K562 treated with DMSO at 1 percent for 48 hours (cell line): ENCODE results near the gene RPL15. TPM values are rescaled to one million over a fixed set of nuclear protein-coding genes. Genes with fewer than 3 reads are reported as not detected.

ENCODE experiments used
- total RNA-seq: library from RNA; unstranded; fragments of 300-600 nt; gene quantifications from 2 replicates; pipeline ENCODE4 v1.2.3, GENCODE V29; 2022; ENCODE audit warnings: low replicate concordance; ENCODE audit errors: extremely low read depth

The RPL15 gene
- total RNA-seq = 4,020 and 11,298 TPM in 2 replicates

GRCh38 chr3:23916886-23917678 lies at the start of gene RPL15, which contains the start of gene NKIRAS1:
Gene RPL15 (plus strand): TSS chr3:23917132. CDS start chr3:23917860, 728 bp downstream.
Gene NKIRAS1 (minus strand): TSS chr3:23916990. CDS start chr3:23910904, 6,086 bp downstream.

GRCh38 chr3:23944861-23945662 lies 28.1 kb downstream of the RPL15 start, which contains the start of gene NR1D2:
Gene NR1D2 (plus strand): TSS chr3:23945286. CDS start chr3:23945579, 293 bp downstream.

Other genes starting within 250 kb of the RPL15 start
- not detected in 2 replicates for gene UBE2E1, start 111.2 kb upstream of the RPL15 start, total RNA-seq
- gene NKIRAS1, start 142 bp upstream of the RPL15 start, total RNA-seq = not detected in 2 replicates
- gene NR1D2, start 28.2 kb downstream of the RPL15 start, total RNA-seq = not detected in 2 replicates